ENCODE data around the gene RGMB.

GRCh38 chr5:98770911-98771322 is 2.5 kb upstream of the RGMB start:
- TF ChIP-seq CTCF (IDR thresholded peaks at IDR 0.05; ENCODE audit: extremely low read depth in 1 of 2, insufficient read depth in 1 of 2, low read depth in 1 of 2, low read length in 2 of 2) (no peak), POLR2AphosphoS5 (IDR thresholded peaks at IDR 0.05; ENCODE audit: insufficient read depth, low read depth, low read length) (no peak), EZH2 (IDR thresholded peaks at IDR 0.05; ENCODE audit: borderline replicate concordance, low read depth, low read length, severe bottlenecking) (no peak)

All from endothelial cell of umbilical vein (primary cell).